GM18498 (cell line): Measurements from ENCODE around the gene CDH9.
"Not testable (repeated sequence)": the region's sequence is repeated elsewhere in the genome, so short reads cannot be mapped to it uniquely, and the experiment has no call there.

Source experiments
- ATAC-seq: cut with Tn5 transposase; IDR thresholded peaks from one replicate; pipeline ENCODE4 v1.9.1; 2021; ENCODE audit warnings: mild to moderate bottlenecking, moderate library complexity; ENCODE audit not compliant: unreplicated experiment

CDH9 gene

DNA sequence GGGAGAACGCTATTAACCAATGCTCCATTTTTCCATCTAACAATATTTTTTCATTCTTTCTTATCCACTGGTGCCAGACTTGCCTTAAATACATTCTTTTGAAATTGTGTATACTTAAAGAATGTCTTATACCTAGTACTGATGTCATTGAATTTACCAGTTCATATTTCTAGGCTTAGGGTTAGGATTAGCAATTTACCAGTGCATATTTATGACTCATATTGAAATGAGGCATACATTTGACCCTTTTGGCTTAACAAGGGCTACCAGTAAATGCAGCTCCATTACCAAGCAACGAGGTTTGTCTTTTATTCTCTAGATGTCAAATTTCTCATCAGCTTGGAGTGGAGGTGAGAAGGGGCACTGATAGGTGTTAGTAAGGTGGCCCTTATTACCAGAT is 89.5 kb downstream of the CDH9 start:
- ATAC-seq, result no peak

DNA sequence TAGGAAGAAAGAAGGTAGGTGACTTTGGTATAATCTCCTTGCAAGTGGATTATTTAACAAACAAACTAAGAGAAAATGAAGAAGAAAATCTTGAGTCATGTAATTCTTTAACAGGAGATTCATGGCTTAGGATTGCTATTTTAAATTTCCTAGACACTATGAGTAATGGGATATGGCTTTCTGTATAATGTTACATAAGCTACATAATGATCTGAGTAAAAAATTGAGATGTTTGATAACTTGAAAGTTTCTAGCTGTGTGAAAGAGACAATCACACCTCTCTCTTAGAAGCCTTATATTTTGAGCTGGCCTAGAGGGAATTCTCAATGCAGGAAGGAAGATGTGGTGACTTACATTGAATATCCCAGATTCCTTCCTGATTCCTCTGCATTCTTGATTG is 92.5 kb downstream of the CDH9 start:
- ATAC-seq, result no peak

DNA sequence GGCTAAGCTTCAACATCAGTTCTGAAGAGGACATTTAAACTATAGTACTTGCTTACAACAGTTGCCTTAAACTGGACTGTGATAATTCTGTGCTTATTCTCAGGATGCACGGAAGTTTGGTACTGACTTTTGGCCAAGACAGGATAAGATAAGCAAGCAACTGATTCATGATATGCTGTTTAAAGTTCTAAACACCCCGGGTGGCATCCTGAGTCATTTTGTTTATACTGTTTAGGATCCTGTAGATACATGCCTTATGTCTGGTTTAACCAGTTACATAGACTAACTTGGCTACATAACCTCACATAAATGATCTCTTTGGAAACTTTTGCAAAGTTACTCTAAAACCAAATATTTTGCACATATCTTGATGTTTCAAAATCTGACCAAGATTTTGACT is 95.9 kb downstream of the CDH9 start:
- ATAC-seq, result no peak

DNA sequence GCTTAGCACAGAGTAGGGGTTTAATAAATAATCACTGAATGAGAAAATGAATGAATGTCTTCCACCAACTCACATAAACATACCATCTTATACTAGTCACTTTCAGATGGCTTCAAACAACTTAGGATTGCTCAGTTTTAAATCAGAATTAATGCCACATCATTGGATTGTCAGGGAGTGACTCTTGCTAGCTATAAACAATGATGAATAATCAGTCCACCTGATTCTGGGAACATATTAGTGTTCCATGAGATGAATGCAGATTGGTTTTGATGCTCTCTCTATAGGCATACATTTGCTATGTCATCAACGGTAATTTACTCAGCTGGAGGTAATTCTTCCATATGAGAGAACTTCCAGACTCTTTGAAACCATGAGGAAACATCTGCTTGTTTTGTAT is 97.4 kb downstream of the CDH9 start:
- ATAC-seq, result no peak

DNA sequence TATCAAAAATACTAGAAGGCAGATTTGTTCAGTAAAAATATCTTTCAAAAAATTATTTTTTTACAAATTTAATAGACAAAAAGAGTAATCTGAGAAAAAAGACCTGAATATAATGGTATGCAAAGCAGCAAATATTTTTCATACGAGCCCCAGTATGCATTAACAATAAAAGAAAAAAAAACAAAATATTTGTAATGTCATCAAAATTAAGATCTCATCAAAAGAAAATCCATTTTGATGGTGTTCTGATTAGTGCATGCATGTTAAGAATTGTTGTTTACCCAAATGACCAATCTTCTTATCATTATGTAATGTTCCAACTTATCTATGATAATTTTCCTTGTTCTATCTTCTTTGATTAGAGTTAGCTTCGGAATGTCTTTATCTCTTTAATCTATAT is 106.1 kb downstream of the CDH9 start:
- ATAC-seq, result no peak

DNA sequence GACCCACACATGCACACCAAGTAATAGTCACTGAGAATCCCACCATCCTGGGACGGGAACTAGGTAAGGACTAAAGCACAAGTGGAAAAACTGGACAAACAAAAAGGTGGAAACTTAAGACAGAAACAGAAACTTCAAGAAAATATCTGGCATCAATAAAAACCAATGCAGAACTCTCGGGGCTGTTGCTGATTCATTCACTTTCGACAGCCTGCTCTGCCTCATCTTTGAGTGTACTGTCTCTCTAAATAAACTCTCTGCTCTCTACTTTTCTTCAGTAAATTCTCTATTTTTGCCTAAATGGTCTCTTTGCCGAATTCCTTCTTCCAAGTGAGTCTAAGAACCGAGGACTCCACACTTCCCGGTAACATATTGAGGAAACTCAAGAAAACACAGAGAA is 116.9 kb downstream of the CDH9 start:
- no peak for ATAC-seq

DNA sequence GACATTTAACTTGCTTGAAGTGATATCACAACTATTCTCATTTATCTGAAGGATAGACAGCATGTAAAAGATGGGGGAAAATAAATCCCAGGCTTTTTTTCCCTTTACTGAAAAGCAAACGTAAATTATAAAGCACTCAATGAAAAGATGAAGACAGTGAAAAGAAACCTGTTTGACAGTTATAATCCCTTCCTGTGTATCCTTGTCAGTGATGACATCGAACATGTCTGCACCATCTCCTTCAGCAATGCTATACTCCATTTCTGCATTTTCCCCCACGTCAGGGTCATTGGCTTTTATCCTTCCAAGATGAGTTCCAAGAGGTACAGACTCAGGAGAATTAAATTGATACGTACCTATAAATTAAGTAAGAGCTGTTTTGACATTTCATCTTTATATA is 134.9 kb downstream of the CDH9 start:
- no peak for ATAC-seq

DNA sequence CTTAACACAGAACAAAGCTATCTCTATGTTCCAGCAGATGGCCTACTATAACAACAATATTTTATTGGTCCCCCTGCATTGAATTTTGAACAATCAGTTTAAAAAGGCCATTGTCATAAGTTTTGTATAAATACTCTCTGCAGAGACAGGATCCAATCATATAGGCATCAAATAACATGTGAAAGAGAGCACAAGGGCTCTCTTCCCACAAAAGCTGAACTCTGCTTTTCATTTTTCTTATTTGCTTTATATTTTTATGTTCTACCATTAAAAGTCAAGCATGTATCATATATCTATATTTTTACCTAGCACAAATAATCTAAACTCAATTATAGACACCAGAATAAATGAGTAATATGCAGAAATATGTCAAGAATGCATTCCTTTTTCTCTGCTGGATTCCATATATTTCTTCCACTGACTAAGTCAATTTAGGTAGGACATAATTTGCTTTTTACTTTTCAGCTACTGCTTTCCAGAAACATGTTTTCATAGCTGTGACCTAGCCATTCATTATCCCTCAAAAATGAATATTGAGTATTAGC is 143.6 kb downstream of the CDH9 start:
- ATAC-seq, result no peak

DNA sequence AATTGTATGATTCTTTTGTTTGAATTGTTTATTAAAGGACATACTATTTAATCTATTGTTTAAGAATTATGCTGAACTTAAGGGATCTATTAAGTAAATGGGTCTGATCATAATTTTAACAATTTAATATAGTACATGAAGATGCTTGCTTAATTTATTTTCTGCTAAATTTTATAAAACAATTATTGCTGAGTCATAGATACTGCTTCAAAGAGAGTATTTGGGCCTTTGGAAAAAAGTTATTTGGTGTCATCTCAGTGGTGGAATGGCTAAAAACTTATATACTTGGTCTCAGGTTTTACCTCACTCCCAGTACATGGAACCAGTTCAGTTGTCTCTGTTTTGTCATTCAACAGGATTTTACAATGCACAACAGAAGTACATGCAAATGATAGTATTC is 145.3 kb downstream of the CDH9 start:
- no peak for ATAC-seq

DNA sequence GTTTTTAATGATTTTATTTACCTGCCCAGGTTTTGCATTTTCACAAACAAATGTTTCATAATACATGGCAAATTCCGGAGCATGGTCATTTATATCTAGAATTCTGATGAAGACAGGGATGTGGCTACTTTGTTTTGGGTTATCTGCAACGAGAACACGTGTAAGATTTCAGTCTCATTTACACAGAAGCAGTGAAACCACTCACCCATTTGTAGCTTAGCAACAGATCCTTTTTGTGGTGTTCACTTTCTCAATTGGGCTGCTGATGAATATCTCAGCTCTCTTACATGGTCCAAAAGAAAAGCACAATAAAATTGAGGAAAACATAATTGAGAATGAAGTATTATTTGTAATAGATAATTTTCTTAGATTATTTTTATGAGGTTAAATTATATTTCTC is 148.6 kb downstream of the CDH9 start:
- no peak for ATAC-seq

DNA sequence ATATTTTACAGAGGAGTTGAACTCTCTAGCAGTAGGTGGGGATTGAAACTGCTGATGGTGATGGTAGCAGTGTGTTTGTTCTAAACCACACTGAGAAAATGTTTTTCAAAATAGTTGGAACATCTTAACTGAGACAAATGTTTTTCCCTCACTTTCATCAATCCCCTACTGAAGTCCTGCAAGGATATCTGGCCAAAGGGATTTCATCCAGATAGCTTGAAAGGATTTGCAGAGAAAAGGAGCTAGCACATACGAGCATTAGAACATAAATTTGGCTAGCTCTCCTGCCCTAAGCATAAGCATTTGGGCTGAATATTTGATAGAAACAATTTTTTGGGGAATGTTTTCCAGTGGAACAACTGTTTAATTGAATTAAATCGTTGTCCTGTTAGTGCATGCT is 153.9 kb downstream of the CDH9 start:
- ATAC-seq, result no peak

DNA sequence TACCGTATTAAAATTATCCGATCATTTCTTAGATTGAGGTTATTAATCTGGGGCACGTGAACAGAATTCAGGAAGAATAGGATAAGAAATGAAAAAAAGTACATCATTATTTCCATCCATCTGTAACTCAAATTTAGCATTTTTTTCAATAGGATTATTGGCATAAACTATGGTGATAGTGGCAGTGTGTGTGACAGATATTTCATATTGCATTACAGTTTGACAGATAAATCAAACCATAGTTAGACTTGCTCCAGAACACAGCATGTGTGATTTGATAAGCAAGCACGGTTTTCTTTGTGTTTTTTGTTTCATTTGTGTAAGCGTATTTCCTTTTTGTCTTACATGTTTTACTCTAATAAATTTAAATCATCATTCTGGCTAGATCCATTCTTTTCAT is 155.0 kb downstream of the CDH9 start:
- ATAC-seq, result no peak

DNA sequence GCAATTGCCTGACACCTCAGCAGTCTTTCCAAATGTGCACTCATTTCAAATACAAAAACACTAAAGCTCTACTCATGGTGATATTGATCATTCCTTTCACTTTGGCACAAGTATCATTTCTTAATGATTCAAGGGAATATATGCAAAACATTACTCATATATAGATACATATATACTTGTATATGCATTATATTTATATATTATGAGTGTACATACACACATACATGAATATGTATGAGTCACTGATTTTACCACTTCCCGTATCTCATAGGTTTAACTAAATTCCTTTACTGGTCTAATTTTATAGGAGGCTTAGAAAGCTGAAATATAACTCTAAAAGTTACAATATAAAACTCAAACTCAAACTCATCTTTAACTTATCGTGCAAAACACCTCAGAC is 156.5 kb downstream of the CDH9 start:
- ATAC-seq, result no peak

DNA sequence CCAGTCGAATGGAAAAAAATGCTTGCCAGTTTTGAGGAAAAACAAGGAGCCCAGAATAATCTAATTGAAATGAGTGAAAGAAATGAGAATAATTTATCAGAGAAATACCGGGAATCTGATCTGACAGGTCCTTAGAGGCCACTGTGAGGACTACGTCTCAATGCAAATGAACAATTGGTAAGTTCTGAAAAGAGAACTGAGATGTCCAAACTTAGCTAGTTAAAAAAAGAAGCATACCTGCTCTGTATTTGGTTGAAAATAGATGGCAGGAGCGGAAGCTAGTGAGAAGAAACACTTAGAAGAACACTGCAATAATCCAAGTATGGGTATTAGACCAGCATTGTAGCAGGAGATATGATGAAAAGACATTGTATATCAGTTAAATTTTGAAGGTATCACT is 161.2 kb downstream of the CDH9 start:
- no peak for ATAC-seq

DNA sequence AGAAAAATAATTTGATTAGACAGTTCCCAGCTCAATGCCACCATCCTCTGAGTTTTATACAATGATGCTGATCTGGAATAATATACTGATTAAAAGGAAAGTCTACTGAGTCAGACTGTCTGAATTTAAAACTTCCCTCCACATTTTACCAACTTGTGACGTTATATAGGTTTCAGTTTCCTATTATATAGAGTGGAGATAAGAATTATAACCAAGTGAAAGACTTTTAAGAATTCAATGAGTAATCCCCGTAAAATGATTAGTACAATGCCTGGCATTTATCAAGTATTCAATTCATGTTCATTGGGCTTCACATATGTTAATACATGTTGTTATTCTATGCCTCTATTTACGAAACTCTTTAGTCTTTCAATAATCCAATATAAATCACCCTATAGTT is 166.0 kb downstream of the CDH9 start:
- no peak for ATAC-seq

DNA sequence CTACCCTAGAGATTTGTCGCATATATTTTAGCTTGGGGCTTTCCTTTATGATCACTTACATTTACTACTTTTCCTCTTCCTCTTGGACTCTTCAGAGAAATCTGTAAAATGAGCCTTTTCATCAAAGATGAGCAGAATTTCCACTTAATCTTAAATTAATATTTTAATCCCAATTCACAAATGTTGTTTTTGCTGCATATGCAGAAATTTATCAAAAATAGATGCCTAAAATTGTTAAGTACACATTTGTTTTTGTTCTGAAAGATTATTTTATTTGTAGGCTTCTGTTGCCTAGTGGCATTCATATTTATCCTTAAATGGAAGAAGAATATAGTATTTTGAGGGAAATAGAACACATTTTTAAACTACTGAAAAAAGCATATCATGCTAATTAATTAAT is 168.6 kb downstream of the CDH9 start:
- no peak for ATAC-seq

DNA sequence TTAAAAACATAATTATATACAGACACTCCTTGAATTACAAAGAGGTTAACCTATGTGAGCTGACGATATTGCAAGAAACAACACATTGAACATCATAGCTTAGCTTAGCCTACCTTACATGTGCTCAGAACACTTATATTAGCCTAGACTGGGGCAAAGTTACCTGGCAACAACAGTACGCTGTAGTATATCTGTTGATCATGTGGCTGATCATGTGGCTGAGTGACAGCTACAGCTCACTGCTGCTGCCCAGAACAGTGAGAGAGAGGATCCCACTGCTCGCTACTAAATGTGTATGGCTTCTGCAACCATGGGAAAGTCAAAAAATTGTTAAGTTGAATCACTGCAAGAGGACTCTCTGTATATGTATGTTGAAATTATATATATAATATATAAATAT is 169.9 kb downstream of the CDH9 start:
- ATAC-seq, result no peak

DNA sequence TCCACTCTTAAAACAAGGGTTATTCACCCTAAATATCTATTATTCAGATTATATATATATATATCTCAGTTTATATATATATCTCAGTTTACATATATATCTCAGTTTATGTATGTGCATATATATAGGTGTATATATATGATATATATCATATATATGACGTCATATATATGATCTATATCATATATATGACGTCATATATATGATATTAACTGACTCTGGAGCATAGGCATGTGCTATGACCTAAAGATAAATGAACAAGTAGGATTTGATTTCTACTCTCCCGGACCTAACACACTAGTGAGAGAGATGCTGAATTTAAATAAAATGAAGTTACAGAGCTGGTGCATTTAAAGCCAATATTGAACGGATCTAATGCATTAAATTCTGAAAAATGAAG is 174.3 kb downstream of the CDH9 start:
- no peak for ATAC-seq

DNA sequence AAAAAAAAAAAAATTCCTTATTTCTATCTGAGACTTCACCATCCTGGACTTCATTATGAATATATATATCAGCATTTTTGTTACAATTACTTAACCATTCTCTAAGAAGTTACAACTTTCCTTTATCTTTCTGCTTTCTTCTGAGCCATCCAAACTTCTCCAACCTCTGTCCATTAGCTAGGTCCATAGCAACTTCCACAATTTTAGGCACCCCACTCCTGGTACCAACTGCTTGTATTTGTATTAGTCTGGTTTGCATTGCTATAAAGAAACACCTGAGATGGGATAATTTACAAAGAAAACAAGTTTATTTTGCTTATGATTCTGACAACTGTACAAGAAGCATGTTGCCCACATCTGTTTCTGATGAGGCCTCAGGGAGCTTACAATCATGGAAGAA is 182.1 kb downstream of the CDH9 start:
- ATAC-seq, result no peak

DNA sequence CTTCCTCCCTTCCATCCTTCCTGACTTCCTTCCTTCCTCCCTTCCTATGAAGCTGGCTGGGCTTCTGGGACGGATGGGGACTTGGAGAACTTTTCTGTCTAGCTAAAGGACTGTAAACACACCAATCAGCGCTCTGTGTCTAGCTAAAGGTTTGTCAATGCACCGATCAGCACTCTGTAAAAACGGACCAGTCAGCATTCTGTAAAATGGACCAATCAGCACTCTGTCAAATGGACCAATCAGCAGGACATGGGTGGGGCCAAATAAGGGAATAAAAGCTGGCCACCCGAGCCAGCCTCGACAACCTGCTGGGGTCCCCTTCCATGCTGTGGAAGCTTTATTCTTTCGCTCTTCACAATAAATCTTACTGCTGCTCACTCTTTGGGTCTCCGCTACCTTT is 185.9 kb downstream of the CDH9 start:
- ATAC-seq, result not testable (repeated sequence)

DNA sequence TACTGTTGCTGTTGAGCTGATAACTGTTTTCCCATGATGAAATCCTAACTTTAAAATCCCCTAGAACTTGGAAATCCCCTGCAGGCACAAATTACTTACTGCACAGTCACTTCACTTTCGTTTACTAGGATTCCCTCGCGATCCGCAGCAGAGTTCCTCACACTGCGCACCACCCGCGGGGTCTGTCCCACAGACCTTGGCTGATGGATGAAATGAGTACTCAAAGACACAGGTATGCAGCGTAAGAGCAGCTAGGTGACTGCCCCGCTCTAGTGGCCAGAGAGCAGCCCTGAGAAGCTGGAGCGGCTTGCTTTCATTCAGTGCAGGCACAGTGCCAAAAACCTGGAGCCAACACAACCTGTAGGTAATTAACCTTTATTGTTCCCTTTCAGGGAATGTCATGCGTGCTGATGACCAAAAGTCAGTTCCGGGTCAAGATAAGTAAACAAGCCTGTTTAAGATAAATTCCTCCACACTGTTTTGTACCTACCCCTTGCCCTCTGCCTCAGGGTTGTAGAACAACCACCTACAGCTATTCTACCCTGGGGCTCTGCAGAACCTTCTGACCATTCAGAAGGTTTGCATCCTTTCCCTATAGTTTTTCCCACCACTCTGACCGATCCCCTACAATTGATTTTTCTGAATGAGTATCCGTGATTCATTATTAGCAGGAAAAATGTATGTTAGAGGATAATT is 191.2 kb downstream of the CDH9 start:
- ATAC-seq, result no peak

DNA sequence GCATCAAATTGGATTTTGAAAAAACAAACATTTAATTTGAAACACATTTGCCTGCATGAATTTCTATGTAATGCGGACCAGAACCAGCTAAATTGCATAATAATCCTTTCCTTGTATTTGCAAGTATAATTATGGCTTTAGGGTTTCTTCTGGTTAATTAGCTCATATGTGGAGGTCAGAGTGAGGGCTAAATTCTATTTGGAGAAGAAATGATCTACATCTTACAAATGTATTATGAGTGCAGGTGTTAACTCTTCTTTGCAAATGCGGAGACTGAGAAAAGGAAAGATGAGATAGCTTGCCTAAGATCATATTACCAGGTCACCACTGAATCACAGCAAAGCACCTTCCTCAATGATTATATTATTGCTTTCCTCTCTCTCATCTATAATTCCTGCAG is 194.7 kb downstream of the CDH9 start:
- ATAC-seq, result no peak

DNA sequence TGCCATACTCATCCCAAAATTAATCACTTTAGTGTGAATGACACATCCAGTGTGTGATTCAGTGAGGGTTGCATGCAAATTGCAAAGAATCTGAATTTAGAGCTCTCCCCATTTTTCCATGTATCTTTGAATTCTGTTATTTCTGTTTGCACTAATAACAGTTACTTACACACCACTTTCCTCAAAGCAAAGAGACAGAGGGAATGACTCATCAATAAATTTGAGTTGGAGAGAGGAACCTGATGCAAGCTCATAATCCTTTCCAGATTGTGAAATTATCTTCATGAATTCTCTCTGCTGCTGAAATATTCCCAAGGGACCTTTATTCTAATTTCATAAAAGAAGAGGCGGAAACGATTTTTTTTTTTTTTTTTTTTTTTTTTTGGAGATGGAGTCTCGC is 204.8 kb downstream of the CDH9 start:
- no peak for ATAC-seq
